Stomach (tissue), 4 donors: ENCODE data around the gene EML5.

Experiments used
- CTCF ChIP-seq, 7 experiments: fragments of 450-650 bp in 4 of 7; fragments of 200-600 bp in 3 of 7; sonication (generic) in 3 of 7; IDR thresholded peaks; one replicate each; pipeline ENCODE4 v1.5.1; 2016 to 2019; ENCODE audit warnings: antibody characterized with exemption in 7 of 7, control low read depth in 2 of 7, mild to moderate bottlenecking in 1 of 7
- EP300 ChIP-seq: sonication (generic); formaldehyde crosslinking; IDR thresholded peaks from one replicate; pipeline ENCODE4 v1.6.1; 2017; ENCODE audit warnings: antibody characterized with exemption
- POLR2A ChIP-seq, 4 donors: fragments of 450-650 bp; IDR thresholded peaks; one replicate each; pipeline ENCODE4 v1.6.1; 2016; ENCODE audit warnings: antibody characterized with exemption in 4 of 4, control low read depth in 2 of 4, mild to moderate bottlenecking in 1 of 4, moderate library complexity in 1 of 4

- TF ChIP-seq CTCF (IDR thresholded peaks at IDR 0.05) (no peak), POLR2A (IDR thresholded peaks at IDR 0.05) (no peak), EP300 (no peak)
These were observed 45.3 kb upstream of the EML5 start for GRCh38 chr14:88838015-88838414.
